Activated CD8-positive, alpha-beta memory T cell treated with anti-CD3 and anti-CD28 coated beads, Interleukin-2, amount 50 U/mL, for 1 hour (primary cell): Measurements from ENCODE around the gene UNC5C.

Experiments used
- DNase-seq: peaks from one replicate; pipeline ENCODE4 v3.0.0-alpha.2; 2020; ENCODE audit errors: extremely low read depth

UNC5C gene

DNA sequence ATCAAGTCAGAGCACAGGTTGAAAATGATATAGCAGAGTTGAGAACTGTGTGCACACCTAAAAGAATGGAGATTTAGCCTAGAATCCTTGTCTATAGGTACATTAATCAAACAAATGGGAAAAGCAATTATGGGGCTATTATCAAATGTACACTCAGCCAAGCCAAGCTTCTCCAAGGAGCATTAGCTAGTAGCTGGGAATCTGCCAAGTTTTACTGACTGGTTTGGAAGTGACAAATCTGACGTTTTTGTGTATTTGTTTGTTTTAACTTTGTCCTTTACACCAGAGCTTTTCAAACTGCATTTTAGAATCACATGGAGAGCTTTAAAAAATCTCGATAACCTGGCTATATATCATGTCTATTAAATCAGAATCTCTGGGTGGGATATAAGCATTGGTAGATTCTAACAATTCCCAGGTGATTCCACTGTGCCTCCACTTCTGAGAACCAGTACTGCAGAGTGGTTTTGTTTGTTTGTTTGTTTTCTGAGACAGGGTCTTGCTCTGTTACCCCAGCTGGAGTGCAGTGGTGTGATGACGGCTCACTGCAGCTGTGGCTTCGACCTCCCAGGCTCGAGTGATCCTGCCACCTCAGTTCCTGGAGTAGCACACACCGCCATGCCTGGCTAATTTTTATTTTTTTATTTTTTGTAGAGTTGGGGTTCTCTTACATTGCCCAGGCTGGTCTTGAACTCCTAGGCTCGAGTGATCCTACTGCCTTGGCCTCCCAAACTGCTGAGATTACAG is 279.8 kb downstream of the UNC5C start:
- no peak for DNase-seq

DNA sequence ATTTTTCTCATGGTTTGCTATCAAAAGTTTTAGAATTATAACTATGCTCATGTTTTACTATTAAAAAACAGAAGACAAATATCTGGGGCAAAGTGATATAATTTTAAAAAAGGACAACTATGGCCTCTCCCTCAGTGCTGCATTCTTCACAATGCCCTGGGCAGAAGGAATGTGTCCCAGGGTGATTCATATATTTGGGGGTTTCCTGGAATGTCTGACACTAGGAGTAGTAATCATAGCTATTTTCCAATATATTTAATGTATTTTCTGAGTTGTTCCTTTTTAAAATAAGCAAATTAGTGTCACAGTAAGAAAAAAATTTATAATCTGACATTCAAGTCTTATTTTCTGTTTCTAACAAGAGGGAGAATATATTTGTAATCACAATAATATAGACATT is 281.7 kb downstream of the UNC5C start:
- no peak for DNase-seq

DNA sequence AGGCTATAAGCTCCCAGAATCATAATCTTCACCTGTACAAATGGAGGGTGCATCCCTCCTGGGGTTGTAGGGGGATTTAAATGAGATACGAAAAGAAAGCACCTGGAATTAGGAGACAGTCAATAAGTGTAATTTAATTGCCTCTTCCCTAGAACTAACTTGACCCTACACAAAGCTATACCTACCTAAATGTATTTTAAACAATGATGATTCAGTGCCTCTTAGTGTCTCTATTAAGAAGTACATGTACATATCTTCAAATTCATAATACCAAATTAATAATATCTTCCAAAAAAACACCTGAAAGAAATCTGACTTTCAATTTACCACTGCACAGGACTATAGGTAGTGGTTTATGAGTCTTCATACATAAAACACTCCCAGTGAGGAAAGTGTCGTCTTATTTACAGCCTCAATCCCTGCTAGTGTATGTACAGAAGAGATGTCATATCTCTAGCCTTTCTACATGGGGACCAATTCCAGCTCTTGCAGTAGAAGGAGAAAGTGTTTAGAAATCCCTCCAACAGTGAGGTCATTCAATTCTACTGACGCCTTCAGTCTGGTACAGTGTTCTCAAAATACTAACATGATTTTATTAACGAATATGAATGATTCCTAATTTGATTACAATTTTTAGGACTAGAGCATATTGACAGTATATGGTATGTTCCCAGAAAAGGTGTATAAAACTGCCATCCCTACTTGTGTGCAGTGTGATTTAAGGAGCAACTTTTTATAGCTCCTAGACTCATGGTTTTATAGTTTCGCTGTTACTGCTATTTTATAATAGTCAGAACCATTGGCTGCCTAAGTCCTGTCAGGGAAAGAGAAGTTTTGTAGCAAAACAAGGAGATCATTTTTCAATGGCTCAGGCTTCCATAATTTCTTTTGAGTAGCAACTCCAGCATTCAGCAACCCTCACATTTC is 282.7 kb downstream of the UNC5C start:
- no peak for DNase-seq

DNA sequence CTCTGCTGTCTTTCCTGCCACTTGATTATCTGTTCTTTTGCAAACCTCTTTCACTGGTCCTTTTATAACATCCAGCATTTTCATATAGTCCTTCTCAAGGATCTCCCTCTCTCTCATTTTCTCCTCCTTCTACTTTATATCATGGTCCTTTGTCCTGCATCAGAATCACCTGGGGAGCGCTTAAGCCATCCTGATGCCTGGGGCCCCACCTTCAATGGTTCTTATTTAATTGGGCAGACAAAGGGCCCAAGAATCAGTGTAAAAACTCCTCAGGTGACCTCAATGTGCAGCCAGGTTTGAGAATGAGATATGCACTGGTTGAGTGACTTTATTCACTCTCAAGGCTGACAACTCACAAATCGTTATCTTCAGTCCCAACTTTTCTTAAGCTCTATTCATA is 283.9 kb downstream of the UNC5C start:
- no peak for DNase-seq

DNA sequence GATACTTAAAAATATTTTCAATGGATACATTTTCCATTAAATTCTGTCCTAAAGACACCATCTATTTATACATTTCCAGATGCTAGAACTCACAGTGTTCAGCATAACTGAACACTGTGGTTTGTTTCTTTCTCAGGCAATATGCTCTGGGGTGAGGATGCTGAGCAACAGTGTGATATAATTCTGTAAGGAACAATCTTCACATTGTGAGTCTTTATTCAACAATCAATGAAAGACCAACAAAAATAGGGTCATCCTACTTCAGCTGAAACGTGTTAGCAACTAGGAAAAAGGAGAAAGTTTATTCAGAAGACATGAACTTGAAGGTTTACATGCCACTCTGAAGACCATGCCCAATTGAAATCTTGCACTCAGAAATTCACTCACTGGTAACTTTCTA is 284.8 kb downstream of the UNC5C start:
- DNase-seq = no peak

DNA sequence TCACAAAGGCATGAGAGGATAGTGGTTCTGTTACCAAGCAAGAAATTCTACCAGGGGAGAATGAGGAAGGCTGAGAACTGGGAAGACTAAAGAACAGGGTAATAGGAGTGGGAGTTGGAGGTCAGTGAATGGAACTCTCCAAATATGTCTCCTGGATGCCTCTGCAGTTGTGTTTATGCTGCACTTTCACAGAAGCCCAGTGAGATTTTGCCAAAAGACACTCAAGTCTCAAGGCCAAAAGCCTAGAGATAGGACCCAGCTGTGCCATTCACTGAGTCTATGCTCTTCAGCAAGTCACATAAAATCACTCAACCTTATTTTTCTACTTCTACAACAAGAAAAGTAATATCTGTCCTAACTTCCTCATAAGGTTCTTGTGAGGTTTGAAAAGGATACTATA is 285.4 kb downstream of the UNC5C start:
- no peak for DNase-seq

DNA sequence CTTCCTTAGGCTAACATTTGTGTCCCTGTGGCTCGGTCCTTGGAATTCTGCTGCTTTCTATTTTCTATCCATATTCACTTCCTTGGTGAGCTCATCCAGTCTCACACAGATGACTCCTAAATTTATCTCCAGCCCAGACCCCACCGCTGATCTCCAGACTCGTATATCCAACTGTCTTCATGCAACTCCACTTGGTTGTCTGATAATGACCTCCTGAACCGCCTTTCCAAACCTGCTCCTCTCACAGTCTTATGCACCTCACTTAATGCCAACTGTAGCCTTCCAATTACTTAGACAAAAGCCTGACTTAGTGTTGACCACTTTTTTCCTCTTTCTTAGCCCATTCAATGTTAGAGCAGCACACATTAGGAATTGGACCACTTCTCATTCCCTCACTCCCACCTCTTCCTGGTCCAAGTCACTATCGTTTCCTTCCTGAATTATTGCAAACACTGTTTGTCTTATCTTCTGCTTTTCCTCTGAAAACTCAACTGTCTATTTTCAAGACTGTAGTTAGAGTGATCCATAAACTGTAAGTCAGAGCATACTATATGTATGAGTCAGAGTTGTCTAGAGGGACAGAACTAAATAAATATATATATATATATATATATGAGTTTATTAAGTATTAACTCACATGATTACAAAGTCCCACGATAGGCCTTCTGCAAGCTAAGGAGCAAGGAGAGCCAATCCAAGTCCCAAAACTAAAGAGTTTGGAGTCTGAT is 292.5 kb downstream of the UNC5C start:
- DNase-seq = no peak

DNA sequence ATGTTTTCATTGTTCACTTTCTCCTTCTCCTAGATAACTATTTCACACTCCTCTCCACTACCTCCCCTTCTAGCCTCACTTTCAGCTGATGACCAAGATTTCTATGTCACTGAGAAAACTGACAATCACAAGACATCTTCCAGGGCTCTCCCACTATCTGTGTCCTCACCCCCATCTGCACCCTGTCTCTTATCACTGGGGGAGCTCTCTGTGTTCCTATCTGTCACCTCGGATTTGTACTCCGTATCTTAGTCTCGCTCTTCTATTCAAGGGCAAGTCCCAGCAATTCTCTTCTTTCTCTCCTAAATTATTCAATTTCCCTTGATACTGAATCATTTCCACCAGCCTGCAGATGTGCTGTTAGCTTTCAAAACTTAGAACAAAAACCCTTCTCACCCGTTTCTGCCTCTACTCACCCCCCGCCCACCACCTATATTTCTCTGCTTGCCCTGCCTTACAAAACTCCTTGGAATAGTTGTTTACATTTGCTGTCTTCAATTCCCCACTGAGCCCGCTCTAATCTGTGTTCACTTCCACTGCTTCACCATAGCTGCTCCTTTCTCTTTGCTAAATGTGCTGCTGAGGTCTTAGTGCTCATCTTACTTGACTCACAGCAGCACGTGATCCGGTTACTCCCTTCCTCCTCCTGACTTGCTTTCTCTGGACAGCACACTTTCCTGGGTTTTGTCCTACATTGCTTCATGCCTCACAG is 293.2 kb downstream of the UNC5C start:
- no peak for DNase-seq

DNA sequence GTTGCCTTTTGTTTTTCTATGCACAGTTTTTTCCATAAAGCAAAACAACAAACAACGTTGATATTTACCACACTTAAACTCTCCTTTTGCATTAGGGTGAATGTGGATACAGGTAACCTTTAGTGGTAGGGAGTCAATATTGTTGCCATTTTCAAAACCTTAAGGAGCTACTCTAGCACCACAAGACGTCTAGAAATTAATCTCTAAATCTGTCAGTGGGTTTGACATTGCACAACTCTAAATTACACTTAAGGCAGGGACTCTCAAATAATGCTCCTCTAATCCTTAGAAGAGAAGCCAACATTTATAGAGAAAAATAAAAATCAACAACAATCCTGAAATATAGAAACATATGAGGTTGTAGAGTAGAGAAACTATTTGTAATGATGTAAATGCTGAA is 297.2 kb downstream of the UNC5C start:
- no peak for DNase-seq

DNA sequence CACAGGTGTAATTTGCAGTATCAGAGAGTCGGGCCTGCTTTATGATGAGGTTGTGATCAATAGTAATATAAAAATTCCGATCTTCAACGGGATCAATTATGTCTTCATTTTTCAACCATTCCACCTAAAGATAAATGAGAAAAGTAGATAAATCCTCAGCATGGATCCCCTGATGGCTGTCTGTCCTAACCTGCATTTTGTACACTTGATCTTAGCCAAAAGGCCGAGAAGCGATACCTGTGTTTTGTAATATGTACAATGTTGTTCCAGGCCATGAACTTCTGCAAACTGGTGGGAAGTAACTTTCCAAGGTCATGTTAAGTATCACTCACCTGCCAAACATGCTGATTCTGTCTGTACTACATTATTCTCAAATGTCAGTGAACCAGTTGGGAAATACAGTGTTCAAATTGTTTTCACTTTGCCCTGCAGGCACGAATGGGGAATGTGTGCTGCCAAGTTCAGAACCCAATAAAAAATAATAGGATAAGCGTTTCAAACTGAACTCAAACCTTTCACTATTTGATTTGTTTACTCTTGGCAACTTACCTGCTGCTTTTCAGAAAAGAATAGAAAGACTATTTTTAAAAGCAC is 298.1 kb downstream of the UNC5C start:
- no peak for DNase-seq

DNA sequence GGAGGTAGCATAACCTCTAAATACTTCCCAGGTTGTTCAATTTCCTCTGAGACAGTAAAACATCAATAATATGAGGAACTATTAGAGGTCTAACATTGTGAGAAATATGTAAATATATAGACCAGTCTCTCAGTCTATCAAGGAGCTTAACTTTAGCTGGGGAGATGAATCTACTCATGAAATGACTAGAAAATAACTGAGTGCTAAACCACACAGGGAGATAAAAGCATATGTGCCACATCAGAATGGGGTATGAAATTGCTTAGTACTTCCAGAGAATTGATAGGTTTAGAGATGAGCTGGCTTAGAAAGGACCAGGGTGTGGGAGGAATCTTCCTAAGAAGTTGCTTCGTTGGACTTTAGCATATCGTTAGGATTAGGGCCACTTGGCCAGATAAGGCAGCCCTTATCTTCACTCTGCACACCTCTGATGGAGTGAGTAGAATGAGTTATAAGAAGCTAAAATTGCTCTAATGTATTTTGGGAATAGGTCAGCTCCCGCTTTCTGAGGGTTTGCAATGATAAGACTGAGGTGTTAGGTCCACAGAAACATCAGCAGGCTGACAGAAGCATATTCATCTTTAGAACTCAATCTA is 299.2 kb downstream of the UNC5C start:
- DNase-seq = no peak

DNA sequence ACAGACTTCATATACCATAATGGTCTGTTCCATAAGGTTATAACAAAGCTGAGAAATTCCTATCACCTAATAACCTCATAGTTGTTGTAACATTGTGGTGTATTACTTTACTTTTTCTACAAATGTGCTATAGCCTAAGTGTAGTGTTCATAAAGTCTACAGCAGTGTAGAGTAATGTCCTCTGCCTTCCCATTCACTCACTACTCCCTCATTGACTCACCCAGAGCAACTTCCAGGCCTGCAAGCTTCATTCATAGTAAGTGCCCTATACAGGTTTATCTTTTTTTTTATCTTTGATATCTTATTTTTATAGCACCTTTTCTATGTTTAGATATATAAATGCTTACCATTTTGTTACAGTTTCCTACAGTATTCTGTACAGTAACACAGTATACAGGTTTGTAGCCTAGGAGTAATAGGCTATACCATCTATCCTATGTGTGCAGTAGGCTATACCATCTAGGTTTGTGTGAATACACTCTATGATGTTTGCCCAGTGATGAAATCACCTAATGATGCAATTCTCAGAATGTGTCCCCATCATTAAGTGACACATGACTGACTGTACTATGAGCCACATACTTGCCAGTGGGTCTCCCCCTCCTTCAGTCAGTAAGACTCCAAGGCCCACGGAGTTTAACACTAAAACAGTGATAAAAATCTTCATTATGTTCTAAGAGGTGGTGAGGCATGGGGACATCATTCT is 299.9 kb downstream of the UNC5C start:
- DNase-seq = no peak

DNA sequence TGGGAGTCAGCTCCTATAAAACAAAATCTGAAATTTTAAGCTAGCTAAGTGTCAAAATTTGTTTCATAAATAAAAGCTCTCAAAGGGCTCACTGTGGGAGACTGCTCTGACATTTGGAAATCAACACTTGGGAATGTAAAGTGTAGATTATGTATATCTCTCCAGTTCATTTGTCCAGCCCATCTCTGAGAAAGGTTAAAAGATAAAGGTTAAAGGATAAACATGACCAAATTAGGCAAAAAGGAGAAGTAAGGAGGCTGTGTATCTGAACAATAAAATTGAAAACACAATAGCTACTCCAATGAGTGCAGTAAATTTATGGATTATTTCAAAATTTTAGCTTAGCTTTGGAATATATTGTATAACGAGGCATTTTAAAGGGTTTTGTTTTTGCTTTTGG is 304.9 kb downstream of the UNC5C start:
- DNase-seq = no peak

DNA sequence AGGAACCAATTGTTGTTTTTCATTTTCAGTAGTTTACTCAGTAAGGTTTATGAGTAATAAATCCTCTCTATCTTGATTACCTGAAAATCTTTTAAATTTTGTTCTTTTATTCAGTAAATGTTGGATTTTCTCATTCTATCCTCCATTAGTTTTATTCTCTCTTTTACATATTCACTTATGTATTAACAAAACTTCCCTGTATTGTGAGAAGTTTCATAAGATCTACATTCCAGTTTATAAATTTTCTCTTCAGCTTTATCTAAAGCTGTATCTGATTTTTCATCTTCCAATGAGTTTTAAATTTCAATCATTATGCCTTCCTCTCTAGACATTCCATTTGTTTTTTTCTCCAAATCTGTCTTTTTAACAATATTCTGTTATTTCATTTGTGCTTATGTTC is 310.2 kb downstream of the UNC5C start:
- no peak for DNase-seq

DNA sequence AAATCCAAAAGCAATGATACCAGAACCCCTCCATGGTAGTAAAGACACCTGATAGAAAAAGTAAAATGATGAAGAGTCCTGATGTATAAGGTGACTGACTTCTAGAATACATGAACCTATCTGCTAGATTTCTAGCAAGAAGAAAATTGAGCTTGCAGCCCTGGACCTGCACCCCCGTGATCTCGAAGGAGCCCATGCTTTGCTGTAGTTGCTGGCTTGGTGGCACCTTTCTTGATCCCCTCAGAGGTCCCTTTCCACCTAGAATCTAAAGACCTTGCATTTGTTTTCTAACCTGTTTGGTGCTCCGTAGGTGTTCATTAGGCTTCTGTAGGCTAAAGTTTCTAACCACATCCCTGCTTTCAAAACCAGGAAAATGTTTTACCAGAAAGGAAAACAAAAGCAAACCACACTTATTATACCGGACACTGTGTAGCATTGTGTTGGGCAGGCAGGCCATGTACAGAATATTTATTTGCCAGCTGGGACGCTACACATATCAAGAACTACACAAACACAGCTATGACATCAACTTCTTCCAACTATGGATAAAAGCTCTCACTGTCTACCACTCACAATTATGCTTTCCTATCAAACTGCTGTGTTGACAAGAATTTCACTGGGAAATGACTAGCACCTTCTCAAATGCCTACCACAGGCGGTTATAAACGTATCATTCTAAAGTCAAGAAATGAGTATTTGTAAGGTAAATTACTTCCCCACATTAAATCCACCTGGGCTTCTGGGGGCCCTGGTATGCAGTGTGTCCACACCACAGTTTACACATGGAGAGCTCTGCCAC is 316.2 kb downstream of the UNC5C start:
- DNase-seq = no peak

DNA sequence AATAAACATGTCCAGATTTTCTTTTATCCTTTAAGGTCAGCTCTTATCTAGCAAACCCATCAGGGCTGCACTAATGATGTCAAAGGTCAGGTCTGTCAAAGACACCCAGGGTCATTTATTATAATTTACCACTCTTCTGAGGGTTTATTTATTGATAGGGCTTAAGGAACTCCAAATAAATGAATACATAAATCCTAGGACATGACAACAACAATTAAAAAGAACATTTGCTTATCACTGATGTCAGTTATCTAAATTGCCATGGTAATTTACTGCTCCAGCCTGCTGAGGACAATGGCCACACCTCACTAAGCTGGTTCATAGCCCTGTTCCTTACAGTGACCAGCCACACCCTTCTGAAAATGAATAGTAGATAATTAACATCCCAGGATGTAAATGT is 317.1 kb downstream of the UNC5C start:
- DNase-seq = no peak

DNA sequence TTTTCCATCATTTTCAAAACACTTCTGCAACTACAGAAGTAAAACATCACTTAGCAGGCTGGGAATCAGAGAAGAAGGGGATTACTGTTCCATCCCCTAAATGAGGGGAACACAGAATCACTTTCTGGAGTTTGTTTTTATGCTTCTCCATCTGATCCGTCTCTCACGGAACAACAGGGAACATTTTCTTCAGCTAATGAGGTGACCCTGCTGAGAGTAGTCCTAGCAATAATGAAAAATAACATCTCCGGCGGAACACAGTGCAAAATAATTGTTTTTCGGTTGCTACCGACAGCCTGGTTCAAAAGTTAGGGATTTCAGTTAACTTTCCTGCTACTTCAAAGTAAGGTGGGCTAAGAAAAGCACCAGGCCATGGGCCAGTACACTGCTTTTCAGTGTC is 322.9 kb downstream of the UNC5C start:
- DNase-seq = no peak

DNA sequence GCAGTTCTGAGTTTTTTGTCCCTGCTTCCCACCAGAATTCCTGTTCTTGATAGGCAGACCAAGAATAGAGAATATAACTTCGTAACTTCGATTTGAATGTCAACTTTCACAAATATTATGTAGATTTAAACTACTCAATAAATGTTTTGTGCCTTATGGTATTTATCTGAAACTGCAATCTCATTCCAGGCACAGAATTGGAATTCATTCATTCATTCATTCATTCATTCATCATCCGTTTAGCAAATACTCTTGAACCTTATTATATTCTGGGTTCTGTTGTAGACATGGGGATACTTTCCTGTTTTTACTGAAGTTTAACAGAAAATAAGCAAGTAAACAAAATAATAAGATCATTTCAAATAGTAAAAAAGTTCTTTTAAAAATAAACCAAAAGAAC is 324.4 kb downstream of the UNC5C start:
- no peak for DNase-seq
